Parathyroid adenoma (tissue), 2 donors: ENCODE data around the gene SLC66A1.

Source experiments
- H2AFZ ChIP-seq: fragments of 300-600 bp; sonication (generic); one replicate; pipeline ENCODE4 v1.7.0; 2017; ENCODE audit warnings: antibody characterized with exemption, mild to moderate bottlenecking
- H3K27ac ChIP-seq: fragments of 300-600 bp; sonication (generic); one replicate; pipeline ENCODE4 v1.7.0; 2017
- H3K27me3 ChIP-seq: fragments of 300-600 bp; sonication (generic); one replicate; pipeline ENCODE4 v1.7.0; 2017; ENCODE audit warnings: low read length; ENCODE audit not compliant: control insufficient read depth, insufficient read depth
- H3K36me3 ChIP-seq: fragments of 300-600 bp; sonication (generic); one replicate; pipeline ENCODE4 v1.7.0; 2017; ENCODE audit warnings: low read length; ENCODE audit not compliant: control insufficient read depth, insufficient read depth
- H3K4me1 ChIP-seq: fragments of 300-600 bp; sonication (generic); one replicate; pipeline ENCODE4 v1.7.0; 2017; ENCODE audit warnings: control low read depth
- H3K4me2 ChIP-seq: fragments of 300-600 bp; sonication (generic); one replicate; pipeline ENCODE4 v1.7.0; 2017; ENCODE audit warnings: low read length
- H3K4me3 ChIP-seq: fragments of 300-600 bp; sonication (generic); one replicate; pipeline ENCODE4 v1.7.0; 2017; ENCODE audit warnings: low read depth, low read length
- H3K79me2 ChIP-seq: fragments of 300-600 bp; sonication (generic); one replicate; pipeline ENCODE4 v1.7.0; 2017; ENCODE audit warnings: control low read depth
- H3K9ac ChIP-seq: fragments of 300-600 bp; sonication (generic); one replicate; pipeline ENCODE4 v1.7.0; 2017; ENCODE audit warnings: mild to moderate bottlenecking
- H3K9me3 ChIP-seq: fragments of 300-600 bp; sonication (generic); one replicate; pipeline ENCODE4 v1.7.0; 2017; ENCODE audit warnings: low read length; ENCODE audit not compliant: control insufficient read depth
- TF ChIP-seq, protein P1 (sequence below): fragments of 300-600 bp; sonication (generic); IDR thresholded peaks from one replicate; pipeline ENCODE4 v1.7.0; 2017; ENCODE audit warnings: antibody characterized with exemption, mild to moderate bottlenecking
- donor health status: primary hyperparathyroidism.

SLC66A1 gene

DNA sequence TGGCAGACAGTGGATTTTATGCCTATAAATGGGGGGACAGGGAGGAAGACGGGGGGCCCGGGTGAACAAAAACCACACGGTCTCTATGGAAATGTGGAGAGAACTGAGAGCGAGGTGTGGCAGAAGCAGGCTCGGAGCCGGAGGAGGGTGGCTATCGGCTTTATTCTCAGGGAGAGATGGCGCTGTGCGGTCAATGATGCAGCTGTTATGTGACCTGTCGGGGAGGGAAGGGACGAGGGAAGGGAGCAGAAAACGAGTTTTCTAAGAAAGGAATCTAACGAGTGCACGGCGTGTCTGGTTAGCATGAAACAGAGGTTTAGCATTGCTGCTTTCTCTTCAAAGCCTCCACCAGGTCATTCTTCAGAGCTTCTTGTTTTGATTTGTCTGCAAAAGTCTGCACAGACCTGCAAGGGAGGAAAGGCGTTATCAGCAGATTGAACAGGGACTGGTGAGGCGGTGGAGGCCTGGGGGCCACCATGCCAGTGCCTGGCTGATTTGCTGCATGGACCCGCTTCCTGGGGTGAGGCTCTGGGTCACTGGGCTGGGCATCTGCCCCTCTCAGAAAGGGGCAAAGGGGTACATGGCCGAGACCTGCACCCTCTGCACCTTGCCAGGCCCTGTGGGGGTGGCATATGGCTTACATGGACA is 27.2 kb downstream of the SLC66A1 start:
- no peak overlapping the region for H3K4me3 ChIP-seq
- no peak overlapping the region for H3K27ac ChIP-seq
- H3K27me3 ChIP-seq, result no peaks in the 10 kb centered on the region
- no peak overlapping the region for H2AFZ ChIP-seq
- no peaks in the 10 kb centered on the region for H3K9me3 ChIP-seq
- TF ChIP-seq, protein P1, sequence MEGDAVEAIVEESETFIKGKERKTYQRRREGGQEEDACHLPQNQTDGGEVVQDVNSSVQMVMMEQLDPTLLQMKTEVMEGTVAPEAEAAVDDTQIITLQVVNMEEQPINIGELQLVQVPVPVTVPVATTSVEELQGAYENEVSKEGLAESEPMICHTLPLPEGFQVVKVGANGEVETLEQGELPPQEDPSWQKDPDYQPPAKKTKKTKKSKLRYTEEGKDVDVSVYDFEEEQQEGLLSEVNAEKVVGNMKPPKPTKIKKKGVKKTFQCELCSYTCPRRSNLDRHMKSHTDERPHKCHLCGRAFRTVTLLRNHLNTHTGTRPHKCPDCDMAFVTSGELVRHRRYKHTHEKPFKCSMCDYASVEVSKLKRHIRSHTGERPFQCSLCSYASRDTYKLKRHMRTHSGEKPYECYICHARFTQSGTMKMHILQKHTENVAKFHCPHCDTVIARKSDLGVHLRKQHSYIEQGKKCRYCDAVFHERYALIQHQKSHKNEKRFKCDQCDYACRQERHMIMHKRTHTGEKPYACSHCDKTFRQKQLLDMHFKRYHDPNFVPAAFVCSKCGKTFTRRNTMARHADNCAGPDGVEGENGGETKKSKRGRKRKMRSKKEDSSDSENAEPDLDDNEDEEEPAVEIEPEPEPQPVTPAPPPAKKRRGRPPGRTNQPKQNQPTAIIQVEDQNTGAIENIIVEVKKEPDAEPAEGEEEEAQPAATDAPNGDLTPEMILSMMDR, result no peak
- H3K79me2 ChIP-seq, result no peaks in the 10 kb centered on the region
- no peak overlapping the region for H3K9ac ChIP-seq
- no peaks in the 10 kb centered on the region for H3K36me3 ChIP-seq
- H3K4me1 ChIP-seq, result no peaks in the 10 kb centered on the region
- no peak overlapping the region for H3K4me2 ChIP-seq

- Histone ChIP-seq H3K4me1 (no peaks in the 10 kb centered on the region), H3K9ac (no peak overlapping the region), H3K9me3 (no peaks in the 10 kb centered on the region), H3K27me3 (no peaks in the 10 kb centered on the region), H3K27ac (no peak overlapping the region), H3K4me2 (no peak overlapping the region), H2AFZ (no peak overlapping the region), H3K4me3 (no peak overlapping the region), H3K36me3 (no peaks in the 10 kb centered on the region), H3K79me2 (no peaks in the 10 kb centered on the region)
- TF ChIP-seq, protein P1, result no peak
Measured at GRCh38 chr1:19340387-19340937, 28.3 kb downstream of the SLC66A1 start.

DNA sequence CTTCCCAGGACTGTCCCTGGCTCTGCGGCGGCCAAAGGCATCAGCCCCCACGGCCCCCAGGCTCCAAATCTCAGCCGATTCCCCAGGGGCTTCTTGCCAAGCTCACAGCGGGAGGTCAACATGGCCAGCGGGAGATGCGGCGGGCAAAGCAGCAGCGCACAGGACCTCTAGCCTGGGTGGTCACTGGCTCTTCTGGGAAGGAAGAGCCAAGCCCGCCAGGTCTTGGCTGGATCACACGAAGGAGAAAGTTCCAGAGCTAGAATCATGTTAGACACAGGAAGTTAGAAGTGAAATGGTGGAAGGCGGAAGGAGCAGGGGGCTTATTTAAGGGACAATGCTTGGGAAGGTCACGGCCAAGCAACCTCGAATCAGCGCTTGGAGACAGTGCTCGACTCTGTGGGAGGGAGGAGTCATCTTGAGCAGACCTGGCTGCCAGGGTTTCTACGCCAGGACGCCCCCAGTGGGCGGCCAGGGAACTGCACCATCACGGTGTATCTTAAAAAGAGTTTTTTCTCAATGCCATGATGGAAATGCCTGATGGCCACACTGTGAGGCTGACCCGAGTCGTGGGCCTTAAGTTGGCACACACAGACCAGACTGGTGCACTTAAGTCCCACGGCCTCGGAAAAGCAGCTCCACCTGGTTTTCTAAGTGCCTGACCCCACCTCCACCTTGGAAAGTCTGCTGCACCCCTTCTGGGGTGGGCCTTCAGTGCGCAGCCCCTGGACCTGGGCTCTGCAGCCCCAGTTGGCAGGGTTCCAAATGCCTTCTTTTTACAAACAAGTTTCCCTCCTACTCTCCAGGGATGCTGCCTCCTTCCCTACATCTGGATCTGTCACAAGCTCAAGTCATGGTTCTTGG is 29.3 kb downstream of the SLC66A1 start:
- Histone ChIP-seq H3K4me1 (no peaks in the 10 kb centered on the region), H3K79me2 (no peaks in the 10 kb centered on the region), H3K27me3 (no peaks in the 10 kb centered on the region), H3K9ac (no peak overlapping the region), H3K4me2 (no peak overlapping the region), H3K4me3 (no peak overlapping the region), H2AFZ (no peak overlapping the region), H3K36me3 (no peaks in the 10 kb centered on the region), H3K9me3 (no peaks in the 10 kb centered on the region), H3K27ac (no peak overlapping the region)
- TF ChIP-seq, protein P1, result peak; percentile 69

DNA sequence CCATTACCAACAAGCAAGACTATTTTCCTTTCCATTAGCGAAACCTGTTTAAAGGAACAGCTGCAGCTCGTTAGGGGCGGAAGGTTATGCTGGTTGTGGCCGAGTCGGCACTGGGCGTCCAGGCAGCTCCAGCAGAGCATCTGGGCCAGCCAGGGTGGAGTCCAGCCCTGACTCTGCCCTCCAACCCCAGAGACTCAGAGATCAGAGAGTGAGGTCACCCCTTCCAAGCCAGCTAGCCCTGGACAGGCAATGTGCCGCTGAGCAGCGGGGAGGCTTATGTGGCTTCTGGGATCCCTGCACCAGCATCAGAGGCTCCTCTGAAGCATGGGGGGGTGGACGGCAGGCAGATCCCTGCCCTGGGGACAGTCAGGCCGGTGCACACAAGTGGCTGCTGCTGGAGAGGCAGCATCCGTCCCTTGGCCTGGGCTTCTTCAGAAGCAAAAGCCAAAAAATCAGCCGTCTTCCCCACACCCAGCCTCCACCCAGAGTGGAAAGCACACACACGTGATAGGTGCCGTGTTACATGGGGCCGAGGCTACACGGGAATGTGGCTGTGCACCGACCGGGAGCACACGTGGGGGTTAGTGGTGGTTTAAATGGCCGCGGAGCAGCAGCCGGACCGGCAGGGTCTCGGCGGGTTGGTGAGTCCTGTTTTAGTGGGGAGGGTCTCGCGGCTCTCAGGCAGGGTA is 30.1 kb downstream of the SLC66A1 start:
- Histone ChIP-seq H2AFZ (no peak overlapping the region), H3K36me3 (no peaks in the 10 kb centered on the region), H3K27ac (no peak overlapping the region), H3K27me3 (no peaks in the 10 kb centered on the region), H3K9me3 (no peaks in the 10 kb centered on the region), H3K9ac (no peak overlapping the region), H3K4me1 (no peaks in the 10 kb centered on the region), H3K4me2 (no peak overlapping the region), H3K79me2 (no peaks in the 10 kb centered on the region), H3K4me3 (no peak overlapping the region)
- TF ChIP-seq, protein P1, result no peak
